Measurements from ENCODE around the gene GANAB. TPM values are rescaled to one million over a fixed set of nuclear protein-coding genes. Genes with fewer than 3 reads are reported as not detected.

GANAB gene
- total and polyA plus RNA-seq, 2 of the 13 experiments (the other 11 are each of a cell fraction or from before 2014, with no cell fraction given) = 99.5 to 234 TPM

- TF ChIP-seq ZNF710 (CRISPR knock-in tag; IDR thresholded peaks at IDR 0.05; ENCODE audit: borderline replicate concordance) (no peak), PHB2 (IDR thresholded peaks at IDR 0.05; ENCODE audit: partially characterized antibody) (no peak), SAFB2 (CRISPR knock-in tag; IDR thresholded peaks at IDR 0.05; ENCODE audit: borderline replicate concordance, low read depth) (no peak), SIN3A (IDR thresholded peaks at IDR 0.05; ENCODE audit: borderline replicate concordance, low read depth, low read length) (peak; percentile 20; the same call in 1 of the 2 replicates), THAP9 (CRISPR knock-in tag; IDR thresholded peaks at IDR 0.05; ENCODE audit: borderline replicate concordance) (no peak), CHCHD3 (CRISPR knock-in tag; IDR thresholded peaks at IDR 0.05) (no peak), JDP2 (CRISPR knock-in tag; IDR thresholded peaks at IDR 0.05; ENCODE audit: borderline replicate concordance) (no peak), RAD21 (CRISPR knock-in tag; IDR thresholded peaks at IDR 0.05) (peak; percentile 73), ZNF550 (CRISPR knock-in tag; IDR thresholded peaks at IDR 0.05; ENCODE audit: borderline replicate concordance) (no peak), ZBTB46 (CRISPR knock-in tag; IDR thresholded peaks at IDR 0.05; ENCODE audit: borderline replicate concordance) (no peak), ZNF687 (CRISPR knock-in tag; IDR thresholded peaks at IDR 0.05) (peak; percentile 22; the same call in 1 of the 2 replicates), MIER3 (CRISPR knock-in tag; IDR thresholded peaks at IDR 0.05; ENCODE audit: borderline replicate concordance) (peak; percentile 18; the same call in 1 of the 2 replicates), GATAD1 (CRISPR knock-in tag; IDR thresholded peaks at IDR 0.05) (0 out of 2 replicates have a peak, but pooled peaks have one; percentile 11), SCMH1 (CRISPR knock-in tag; IDR thresholded peaks at IDR 0.05; ENCODE audit: borderline replicate concordance) (no peak), RNF2 (conservative IDR thresholded peaks at IDR 0.05; ENCODE audit: low read depth) (no peak)
Measured at GRCh38 chr11:62612366-62613290, 33.8 kb downstream of the GANAB start, which contains the start of the genes EML3 and ROM1 (continued).
